ENCODE results near the gene GNL1.
A peak's percentile ranks its signal among the peaks of the same experiment; 100 is the strongest.

GNL1 gene

DNA sequence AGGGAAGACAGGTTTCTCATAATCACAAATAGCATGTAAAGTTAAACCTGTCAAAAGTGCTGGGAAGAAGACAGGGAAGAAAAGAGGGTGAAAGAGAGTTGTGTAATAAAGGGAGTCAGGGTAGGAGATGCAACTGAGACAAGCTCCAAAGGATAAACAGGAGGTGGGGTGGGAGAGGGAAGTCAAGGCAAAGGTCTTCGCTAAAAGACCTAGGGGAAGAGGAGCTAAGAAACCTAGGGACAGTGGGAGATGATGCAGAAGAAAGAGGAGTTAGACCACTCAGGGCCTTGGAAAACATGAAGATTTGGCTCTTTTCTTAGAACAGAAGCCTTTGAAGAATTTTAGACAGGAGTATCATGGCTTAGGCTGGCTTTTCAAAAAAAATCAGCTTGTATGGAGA is 7.8 kb upstream of the GNL1 start:
- no peak overlapping the region for H3K4me3 ChIP-seq (ENCODE audit: low read depth, low read length)
- ChIA-PET POLR2A (interaction anchor here (0.9 kb wide), 1 partner anchor 10 kb away, joined by 4 read pairs; no protein-coding TSS in a partner anchor), CTCF (interaction anchor here (0.8 to 6.6 kb wide), 4 partner anchors 10 to 80 kb away, joined by 4 to 73 read pairs (median 10); no protein-coding TSS in a partner anchor)
- DNase-seq (ENCODE audit: low read depth, low spot score), result no peak
- TF ChIP-seq, protein P1, sequence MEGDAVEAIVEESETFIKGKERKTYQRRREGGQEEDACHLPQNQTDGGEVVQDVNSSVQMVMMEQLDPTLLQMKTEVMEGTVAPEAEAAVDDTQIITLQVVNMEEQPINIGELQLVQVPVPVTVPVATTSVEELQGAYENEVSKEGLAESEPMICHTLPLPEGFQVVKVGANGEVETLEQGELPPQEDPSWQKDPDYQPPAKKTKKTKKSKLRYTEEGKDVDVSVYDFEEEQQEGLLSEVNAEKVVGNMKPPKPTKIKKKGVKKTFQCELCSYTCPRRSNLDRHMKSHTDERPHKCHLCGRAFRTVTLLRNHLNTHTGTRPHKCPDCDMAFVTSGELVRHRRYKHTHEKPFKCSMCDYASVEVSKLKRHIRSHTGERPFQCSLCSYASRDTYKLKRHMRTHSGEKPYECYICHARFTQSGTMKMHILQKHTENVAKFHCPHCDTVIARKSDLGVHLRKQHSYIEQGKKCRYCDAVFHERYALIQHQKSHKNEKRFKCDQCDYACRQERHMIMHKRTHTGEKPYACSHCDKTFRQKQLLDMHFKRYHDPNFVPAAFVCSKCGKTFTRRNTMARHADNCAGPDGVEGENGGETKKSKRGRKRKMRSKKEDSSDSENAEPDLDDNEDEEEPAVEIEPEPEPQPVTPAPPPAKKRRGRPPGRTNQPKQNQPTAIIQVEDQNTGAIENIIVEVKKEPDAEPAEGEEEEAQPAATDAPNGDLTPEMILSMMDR (IDR thresholded peaks at IDR 0.05; ENCODE audit: insufficient read depth, low read length, missing control alignments), result no peak

DNA sequence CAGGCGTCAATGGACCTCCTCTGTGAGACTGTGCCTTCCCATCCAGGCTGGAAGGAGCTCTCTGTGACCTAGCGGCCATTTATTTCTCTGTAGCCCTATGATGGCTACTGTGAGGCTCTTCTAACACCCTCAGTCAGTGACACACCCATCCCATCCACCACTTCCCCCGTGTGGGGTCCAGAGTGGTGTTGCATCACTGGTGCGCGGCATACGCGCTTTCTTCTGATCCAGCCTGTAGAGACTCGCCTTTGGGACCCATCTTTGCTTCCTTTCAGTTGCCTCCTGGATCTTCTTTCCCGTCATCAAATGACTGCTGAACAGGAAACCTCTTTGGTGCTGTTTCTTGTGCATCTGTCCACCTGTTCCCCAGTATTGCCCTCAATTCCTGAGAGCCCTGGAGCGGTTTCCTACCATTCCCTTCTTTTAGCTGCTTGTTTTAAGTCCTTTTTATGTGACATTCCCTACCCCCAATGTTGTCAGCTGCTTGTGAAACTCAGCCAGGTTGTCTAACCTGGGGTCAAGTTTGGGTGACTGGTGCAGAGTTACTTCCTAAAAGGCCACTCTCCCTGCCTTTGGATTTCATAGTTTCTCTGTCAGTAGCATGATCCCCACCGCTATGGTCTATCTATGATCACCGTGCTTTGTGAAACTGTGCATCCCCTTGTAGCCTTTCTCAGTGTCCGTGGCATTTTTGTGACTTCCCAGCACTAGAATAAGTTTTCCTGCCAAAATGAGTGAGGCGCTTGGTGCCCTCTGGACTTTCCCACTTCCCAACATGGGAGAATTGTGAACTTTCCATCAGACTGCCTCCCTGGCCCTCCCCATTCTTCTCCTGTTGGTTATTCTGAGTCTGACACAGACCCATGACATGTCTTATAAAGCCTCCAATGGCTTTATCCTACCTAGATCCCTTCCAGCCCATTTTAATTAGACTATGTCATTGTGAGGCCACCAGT is 6.5 kb upstream of the GNL1 start:
- TF ChIP-seq, protein P1 (IDR thresholded peaks at IDR 0.05; ENCODE audit: insufficient read depth, low read length, missing control alignments), result no peak
- ChIA-PET CTCF (interaction anchor here (0.8 to 6.6 kb wide), 4 partner anchors 8 to 79 kb away, joined by 4 to 73 read pairs (median 10); no protein-coding TSS in a partner anchor), POLR2A (no interaction called here)
- no peak overlapping the region for H3K4me3 ChIP-seq (ENCODE audit: low read depth, low read length)
- no peak for DNase-seq (ENCODE audit: low read depth, low spot score)

- TF ChIP-seq, protein P1 (IDR thresholded peaks at IDR 0.05; ENCODE audit: insufficient read depth, low read length, missing control alignments), result no peak
- H3K4me3 ChIP-seq (ENCODE audit: low read depth, low read length), result no peak overlapping the region
- DNase-seq (ENCODE audit: low read depth, low spot score), result no peak
- ChIA-PET POLR2A (no interaction called here), CTCF (no interaction called here)
Measured at GRCh38 chr6:30560930-30561329, 4.6 kb upstream of the GNL1 start.

DNA sequence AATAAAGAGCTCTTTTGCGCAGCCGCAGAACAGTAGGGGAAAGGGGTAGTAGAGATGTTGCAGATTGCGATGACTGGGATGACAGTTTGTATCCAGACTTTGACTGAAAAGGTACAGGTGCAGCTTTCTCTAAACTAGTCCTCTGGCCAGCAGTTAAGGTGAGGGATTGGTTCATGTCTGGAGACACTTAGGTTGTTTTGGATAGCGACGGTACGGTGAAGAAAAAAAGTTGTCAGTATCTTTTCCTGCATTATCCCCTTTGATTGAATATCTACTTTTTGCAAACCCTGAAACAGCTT is 1.3 kb upstream of the GNL1 start:
- POLR2A ChIA-PET, result interaction anchor here (0.6 to 1.1 kb wide), 5 partner anchors 13 to 125 kb away, joined by 3 read pairs; partner anchors contain the start of genes ABCF1 and PPP1R10
- CTCF ChIA-PET, result interaction anchor here (11.6 to 23.8 kb wide), 2 partner anchors 16 to 74 kb away, joined by 269 to 788 read pairs; no protein-coding TSS in a partner anchor
- no peak for DNase-seq (ENCODE audit: low read depth, low spot score)
- TF ChIP-seq, protein P1 (IDR thresholded peaks at IDR 0.05; ENCODE audit: insufficient read depth, low read length, missing control alignments), result no peak
- peak overlapping the region; percentile 100 for H3K4me3 ChIP-seq (ENCODE audit: low read depth, low read length)

DNA sequence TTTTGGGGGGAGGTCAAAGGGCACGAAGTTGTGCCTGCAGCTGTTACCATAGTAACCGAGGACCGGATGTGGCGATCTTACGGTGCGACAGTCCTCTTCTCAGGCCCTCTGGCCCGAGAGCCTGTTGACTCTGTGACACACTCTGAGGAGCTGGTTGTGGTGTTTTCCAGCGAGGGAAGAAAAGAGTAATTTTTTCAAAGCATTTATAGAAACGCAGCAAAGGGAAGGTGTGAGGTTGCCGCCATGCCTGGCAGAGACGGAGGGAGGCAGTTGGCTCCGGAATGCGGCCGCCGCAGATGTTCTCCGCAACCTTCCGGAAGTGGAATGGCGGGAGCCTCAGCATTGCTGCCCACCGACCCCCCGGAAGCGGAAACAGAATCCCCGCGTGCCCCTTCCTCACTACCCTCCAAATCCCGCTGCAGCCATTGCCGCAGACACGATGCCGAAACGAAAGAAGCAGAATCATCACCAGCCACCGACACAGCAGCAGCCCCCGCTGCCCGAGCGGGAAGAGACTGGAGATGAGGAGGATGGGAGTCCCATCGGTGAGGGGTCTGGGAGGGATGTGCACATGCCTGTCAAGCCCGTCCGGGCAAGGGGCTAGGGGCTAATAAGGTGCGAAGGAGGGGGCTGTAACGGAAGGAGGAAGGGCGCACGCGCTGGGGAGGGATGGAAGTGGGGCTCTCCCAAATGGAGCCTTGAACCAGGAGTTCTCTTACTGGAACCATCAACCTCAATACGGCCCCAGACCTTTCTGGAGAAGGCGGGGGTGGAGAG is 805 bp upstream of the GNL1 start, which contains the start of gene PRR3:
TSS of gene PRR3 (plus strand) at position 390 of the 777 bp plus-strand sequence. CDS start at position 440, 50 bp downstream.
- peak within 1 kb of the TSS; percentile 100 for H3K4me3 ChIP-seq (ENCODE audit: low read depth, low read length)
- no peak for DNase-seq (ENCODE audit: low read depth, low spot score)
- TF ChIP-seq, protein P1 (IDR thresholded peaks at IDR 0.05; ENCODE audit: insufficient read depth, low read length, missing control alignments), result no peak
- ChIA-PET CTCF (interaction anchor here (11.6 to 23.8 kb wide), 2 partner anchors 16 to 73 kb away, joined by 269 to 788 read pairs; no protein-coding TSS in a partner anchor), POLR2A (interaction anchor here (0.6 to 1.1 kb wide), 7 partner anchors 12 to 1341 kb away, joined by 3 read pairs; partner anchors contain the start of genes ABCF1 and PPP1R10)
